Measurements from ENCODE around the gene FBLN2.

- no peak for TF ChIP-seq POLR2A (IDR thresholded peaks at IDR 0.05)
- no peak for TF ChIP-seq CTCF (IDR thresholded peaks at IDR 0.05)
These were observed 12.1 kb upstream of the FBLN2 start for GRCh38 chr3:13536832-13537231.
